ENCODE measurements around the gene TCIRG1. TPM values are rescaled to one million over a fixed set of nuclear protein-coding genes. Genes with fewer than 3 reads are reported as not detected.

TCIRG1 gene
- total RNA-seq, 1 donor from 2014 or later, result 149 TPM

- no peak for DNase-seq
- no peak overlapping the region for H3K27ac Mint-ChIP-seq
- H3K36me3 Mint-ChIP-seq (ENCODE audit: low read depth), result peaks cover 19% of the 10 kb centered on the region
- H3K9me3 Mint-ChIP-seq, result no peaks in the 10 kb centered on the region
- intact Hi-C loops (cut with micrococcal nuclease), result no loop called here
- H3K4me1 Mint-ChIP-seq, result peaks cover 9% of the 10 kb centered on the region
- H3K27me3 Mint-ChIP-seq, result no peaks in the 10 kb centered on the region
- no peak overlapping the region for H3K4me3 Mint-ChIP-seq
Observed at GRCh38 chr11:68043029-68043348, 4.2 kb downstream of the TCIRG1 start.

GRCh38 chr11:68043349-68044144, 4.7 kb downstream of the TCIRG1 start:
- DNase-seq, result no peak
- H3K27ac Mint-ChIP-seq, result peak overlapping the region; percentile 41
- H3K4me1 Mint-ChIP-seq, result peaks cover 9% of the 10 kb centered on the region
- H3K4me3 Mint-ChIP-seq, result no peak overlapping the region
- intact Hi-C loops (cut with micrococcal nuclease), result no loop called here
- no peaks in the 10 kb centered on the region for H3K27me3 Mint-ChIP-seq
- peaks cover 21% of the 10 kb centered on the region for H3K36me3 Mint-ChIP-seq (ENCODE audit: low read depth)
- H3K9me3 Mint-ChIP-seq, result no peaks in the 10 kb centered on the region

GRCh38 chr11:68044145-68044813, 5.5 kb downstream of the TCIRG1 start:
- peaks cover 24% of the 10 kb centered on the region for H3K36me3 Mint-ChIP-seq (ENCODE audit: low read depth)
- no peak for DNase-seq
- H3K4me1 Mint-ChIP-seq, result peaks cover 9% of the 10 kb centered on the region
- no peaks in the 10 kb centered on the region for H3K9me3 Mint-ChIP-seq
- no peaks in the 10 kb centered on the region for H3K27me3 Mint-ChIP-seq
- no peak overlapping the region for H3K4me3 Mint-ChIP-seq
- no peak overlapping the region for H3K27ac Mint-ChIP-seq
- intact Hi-C loops (cut with micrococcal nuclease), result no loop called here

- H3K36me3 Mint-ChIP-seq (ENCODE audit: low read depth), result peaks cover 24% of the 10 kb centered on the region
- H3K27me3 Mint-ChIP-seq, result no peaks in the 10 kb centered on the region
- intact Hi-C loops (cut with micrococcal nuclease), result no loop called here
- no peak for DNase-seq
- no peaks in the 10 kb centered on the region for H3K9me3 Mint-ChIP-seq
- H3K4me1 Mint-ChIP-seq, result peaks cover 6% of the 10 kb centered on the region
- H3K27ac Mint-ChIP-seq, result no peak overlapping the region
- no peak overlapping the region for H3K4me3 Mint-ChIP-seq
Observed at GRCh38 chr11:68044898-68045351, 6.1 kb downstream of the TCIRG1 start.

- DNase-seq, result no peak
- no peak overlapping the region for H3K27ac Mint-ChIP-seq
- H3K4me3 Mint-ChIP-seq, result no peak overlapping the region
- H3K27me3 Mint-ChIP-seq, result no peaks in the 10 kb centered on the region
- H3K4me1 Mint-ChIP-seq, result no peaks in the 10 kb centered on the region
- no peaks in the 10 kb centered on the region for H3K9me3 Mint-ChIP-seq
- peaks cover 37% of the 10 kb centered on the region for H3K36me3 Mint-ChIP-seq (ENCODE audit: low read depth)
- intact Hi-C loops (cut with micrococcal nuclease), result no loop called here
Observed at GRCh38 chr11:68047437-68048290, 8.8 kb downstream of the TCIRG1 start.

- no peak for DNase-seq
- no peak overlapping the region for H3K27ac Mint-ChIP-seq
- no peaks in the 10 kb centered on the region for H3K4me1 Mint-ChIP-seq
- H3K36me3 Mint-ChIP-seq (ENCODE audit: low read depth), result peaks cover 42% of the 10 kb centered on the region
- no peaks in the 10 kb centered on the region for H3K9me3 Mint-ChIP-seq
- intact Hi-C loops (cut with micrococcal nuclease), result no loop called here
- no peak overlapping the region for H3K4me3 Mint-ChIP-seq
- H3K27me3 Mint-ChIP-seq, result no peaks in the 10 kb centered on the region
Observed at GRCh38 chr11:68048681-68049508, 10.1 kb downstream of the TCIRG1 start.

GRCh38 chr11:68049509-68050370, 10.9 kb downstream of the TCIRG1 start:
- Mint-ChIP-seq H3K27me3 (no peaks in the 10 kb centered on the region), H3K36me3 (ENCODE audit: low read depth) (peaks cover 38% of the 10 kb centered on the region), H3K9me3 (no peaks in the 10 kb centered on the region), H3K4me1 (no peaks in the 10 kb centered on the region), H3K27ac (no peak overlapping the region), H3K4me3 (no peak overlapping the region)
- intact Hi-C loops (cut with micrococcal nuclease), result no loop called here
- DNase-seq, result no peak

- H3K4me1 Mint-ChIP-seq, result no peaks in the 10 kb centered on the region
- H3K9me3 Mint-ChIP-seq, result no peaks in the 10 kb centered on the region
- no peaks in the 10 kb centered on the region for H3K27me3 Mint-ChIP-seq
- H3K4me3 Mint-ChIP-seq, result no peak overlapping the region
- no peak overlapping the region for H3K27ac Mint-ChIP-seq
- intact Hi-C loops (cut with micrococcal nuclease), result no loop called here
- no peak for DNase-seq
- H3K36me3 Mint-ChIP-seq (ENCODE audit: low read depth), result peaks cover 36% of the 10 kb centered on the region
Observed at GRCh38 chr11:68050371-68050841, 11.6 kb downstream of the TCIRG1 start.

GRCh38 chr11:68051191-68052136, 12.6 kb downstream of the TCIRG1 start:
- intact Hi-C loops (cut with micrococcal nuclease), result no loop called here
- Mint-ChIP-seq H3K36me3 (ENCODE audit: low read depth) (peaks cover 33% of the 10 kb centered on the region), H3K4me1 (no peaks in the 10 kb centered on the region), H3K27me3 (no peaks in the 10 kb centered on the region), H3K9me3 (no peaks in the 10 kb centered on the region), H3K4me3 (no peak overlapping the region), H3K27ac (peak overlapping the region; percentile 20)
- no peak for DNase-seq

- DNase-seq, result no peak
- Mint-ChIP-seq H3K27me3 (no peaks in the 10 kb centered on the region), H3K4me1 (no peaks in the 10 kb centered on the region), H3K36me3 (ENCODE audit: low read depth) (peaks cover 29% of the 10 kb centered on the region), H3K27ac (no peak overlapping the region), H3K4me3 (no peak overlapping the region), H3K9me3 (no peaks in the 10 kb centered on the region)
- intact Hi-C loops (cut with micrococcal nuclease), result no loop called here
Observed at GRCh38 chr11:68052137-68052873, 13.5 kb downstream of the TCIRG1 start.

GRCh38 chr11:68053117-68053516, 14.3 kb downstream of the TCIRG1 start:
- Mint-ChIP-seq H3K27me3 (no peaks in the 10 kb centered on the region), H3K27ac (no peak overlapping the region), H3K36me3 (ENCODE audit: low read depth) (peaks cover 22% of the 10 kb centered on the region), H3K4me3 (no peak overlapping the region), H3K4me1 (no peaks in the 10 kb centered on the region), H3K9me3 (no peaks in the 10 kb centered on the region)
- DNase-seq, result no peak
- intact Hi-C loops (cut with micrococcal nuclease), result no loop called here
